Left ventricle myocardium superior (tissue), 1 donor: Measurements from ENCODE around the gene R3HDM2. TPM values are rescaled to one million over a fixed set of nuclear protein-coding genes. Genes with fewer than 3 reads are reported as not detected.
A peak's percentile ranks its signal among the peaks of the same experiment; 100 is the strongest.

Source experiments
- ATAC-seq: fragments of 200-7000 bp; cut with Tn5 transposase; one replicate; pipeline ENCODE4 v1.9.1; 2020; ENCODE audit warnings: mild to moderate bottlenecking, moderate library complexity
- DNase-seq: peaks from one replicate; pipeline ENCODE4 v3.0.0-alpha.2; 2020
- intact Hi-C: fragments of 100-400 bp; cut with micrococcal nuclease; formaldehyde crosslinking; loops from one replicate; pipeline ENCODE4 v1.11.0; 2022
- total RNA-seq: library from RNA; stranded (reverse); fragmentation: NEBNext Ultra II Directional; extraction: Animal tissue kit (Norgen Biotek cat#: 25700); gene quantifications from one replicate; pipeline ENCODE4 v1.2.1, GENCODE V29; 2021
- donor health status: DM: no; HTN: yes; CAD: no; lungs with severe emphysema.

The R3HDM2 gene
- total RNA-seq, 1 donor from 2014 or later, result 54.4 TPM

DNA sequence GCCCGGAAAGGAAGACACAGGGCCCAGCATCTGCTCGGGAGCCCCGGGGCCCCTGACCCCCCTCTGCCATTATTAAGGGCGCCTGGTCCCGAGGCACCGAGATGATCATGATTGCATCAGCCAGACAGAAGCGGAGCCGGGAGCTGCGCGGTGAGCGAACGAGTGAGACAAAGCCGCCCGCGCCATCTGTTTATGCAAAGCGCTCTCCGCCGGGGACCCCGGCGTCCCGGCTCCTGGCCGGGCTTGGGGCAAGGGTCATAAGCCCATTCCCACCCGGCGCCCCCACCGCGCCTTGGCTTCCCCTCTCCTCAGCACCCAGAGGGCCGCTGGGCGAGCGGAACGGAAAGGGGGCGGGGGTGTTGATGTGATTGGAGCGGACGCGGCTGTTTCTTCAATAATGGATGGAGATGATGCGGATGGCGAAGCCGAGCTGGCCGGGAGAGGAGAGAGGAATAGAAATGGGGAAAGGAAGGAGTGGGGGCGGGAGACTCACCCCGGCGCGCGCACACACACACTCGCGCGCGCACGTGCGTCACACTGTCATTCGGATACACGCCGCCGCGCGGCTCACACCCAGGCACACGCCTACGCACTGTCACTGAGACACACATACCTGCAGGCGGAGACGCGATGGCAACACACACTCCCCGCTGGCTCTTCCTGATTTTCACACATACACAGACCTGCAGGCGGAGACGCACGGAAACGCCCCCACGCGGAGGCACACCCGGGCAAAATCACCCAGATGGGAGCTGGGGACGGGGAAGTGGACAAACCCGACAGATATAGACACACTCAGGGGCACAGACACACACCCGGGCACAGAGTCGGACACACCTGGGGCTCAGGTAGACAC is 190.5 kb downstream of the R3HDM2 start:
- DNase-seq (peak; percentile 73), ATAC-seq (no peak)
- intact Hi-C loops, result no loop called here

DNA sequence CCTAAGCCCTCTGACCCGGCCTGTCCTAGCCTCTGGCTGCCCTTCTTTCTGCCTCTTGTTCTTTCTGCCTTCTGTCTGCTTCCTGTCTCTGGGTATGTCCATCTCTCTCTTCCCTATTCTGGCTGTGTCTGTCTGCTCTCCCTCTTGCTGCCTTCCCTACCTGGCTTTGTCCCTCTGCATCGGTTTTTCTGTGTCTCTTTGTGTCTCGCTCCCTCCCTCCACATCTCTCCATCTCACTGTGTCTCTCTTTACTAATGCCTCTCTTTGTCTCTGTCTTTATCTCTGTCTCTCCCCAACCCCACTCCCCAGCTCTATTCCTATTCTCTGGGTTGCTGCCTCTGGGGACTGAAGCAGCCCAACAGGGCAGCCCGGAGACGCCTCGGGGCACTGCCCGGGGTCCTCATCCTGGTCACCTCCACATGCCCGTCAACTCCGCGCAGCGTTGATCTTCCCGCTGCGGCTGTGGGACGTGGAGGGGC is 191.2 kb downstream of the R3HDM2 start:
- intact Hi-C loops, result no loop called here
- DNase-seq, result no peak
- ATAC-seq, result no peak

DNA sequence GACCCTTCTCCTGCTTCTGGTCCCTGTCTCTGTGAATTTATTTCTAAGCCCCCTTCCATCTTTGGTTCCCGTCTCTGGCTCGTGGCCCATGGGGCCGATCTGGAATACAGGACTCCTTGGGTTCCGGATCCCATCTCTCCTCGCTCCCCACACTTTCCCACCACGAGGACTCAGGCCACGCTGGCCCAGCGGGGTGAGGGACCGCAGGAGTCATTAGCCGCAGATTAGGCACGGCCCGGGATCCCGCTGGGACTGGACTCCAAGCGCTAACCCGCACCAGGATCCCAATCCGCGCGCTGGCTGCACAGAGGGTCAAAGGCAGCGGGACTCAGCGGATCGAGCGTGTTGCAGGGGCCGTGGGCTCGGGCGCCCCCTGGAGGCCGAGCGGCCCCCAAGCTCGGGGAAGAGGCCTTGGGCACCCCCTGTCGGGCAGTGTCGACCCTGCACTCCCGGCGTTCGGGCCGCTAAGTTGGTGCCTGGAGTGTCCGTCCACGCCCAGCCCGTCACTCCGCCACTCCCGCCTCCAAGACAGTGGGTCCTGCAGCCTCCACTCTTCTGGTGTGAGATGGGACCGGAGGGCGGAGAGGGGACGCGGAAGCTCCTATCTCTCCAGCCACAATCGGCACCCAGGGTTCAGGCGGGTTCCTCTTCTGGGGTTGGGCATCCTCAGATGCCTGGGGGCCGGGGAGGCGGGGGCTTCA is 191.8 kb downstream of the R3HDM2 start:
- intact Hi-C loops, result no loop called here
- ATAC-seq, result peak; percentile 72
- peak; percentile 95 for DNase-seq

DNA sequence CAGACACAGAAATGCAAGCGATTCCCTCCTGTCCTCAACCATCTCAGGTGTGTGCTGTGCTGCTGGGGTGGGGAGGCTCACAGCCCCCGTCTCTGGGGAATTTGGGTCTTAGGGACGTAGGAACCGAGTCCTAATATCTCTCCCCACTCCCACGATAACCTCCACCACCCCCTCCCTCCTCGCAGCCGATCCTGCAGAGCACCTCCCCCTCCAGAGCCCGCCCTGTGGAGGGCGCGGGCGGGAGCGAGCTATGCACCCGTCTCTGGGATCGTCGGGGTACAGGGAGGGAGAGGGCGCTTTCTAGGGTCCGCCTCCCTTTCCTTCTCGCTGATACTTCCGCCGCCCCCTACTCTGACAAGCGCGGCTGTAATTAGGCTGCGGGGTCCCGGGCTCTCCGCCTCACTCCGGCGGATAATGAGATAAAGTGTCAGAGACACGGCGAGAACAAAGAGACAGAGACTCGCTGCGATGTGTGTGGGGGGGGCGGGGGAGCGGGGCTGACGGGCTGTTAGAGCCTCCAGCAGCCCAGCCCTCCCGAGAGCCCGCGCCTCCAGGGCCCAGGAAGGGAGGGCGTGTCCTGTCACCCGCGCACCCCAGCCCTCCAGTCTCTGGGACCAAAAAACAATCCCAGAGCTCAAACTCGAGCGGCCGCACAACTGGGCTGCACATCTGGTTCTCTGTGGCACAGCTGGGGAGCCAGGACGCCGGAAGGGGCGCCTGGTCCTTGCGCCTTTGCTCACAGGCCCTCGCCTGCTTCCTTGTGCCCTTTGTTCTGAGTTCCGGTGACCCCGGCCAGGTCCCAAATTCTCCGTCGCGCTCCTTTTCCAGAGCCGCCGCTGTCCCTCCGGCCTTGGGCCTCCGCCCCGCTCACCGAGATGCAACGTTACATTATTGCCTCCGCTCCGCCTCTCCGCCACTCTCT is 192.7 kb downstream of the R3HDM2 start:
- no peak for DNase-seq
- intact Hi-C loops, result no loop called here

DNA sequence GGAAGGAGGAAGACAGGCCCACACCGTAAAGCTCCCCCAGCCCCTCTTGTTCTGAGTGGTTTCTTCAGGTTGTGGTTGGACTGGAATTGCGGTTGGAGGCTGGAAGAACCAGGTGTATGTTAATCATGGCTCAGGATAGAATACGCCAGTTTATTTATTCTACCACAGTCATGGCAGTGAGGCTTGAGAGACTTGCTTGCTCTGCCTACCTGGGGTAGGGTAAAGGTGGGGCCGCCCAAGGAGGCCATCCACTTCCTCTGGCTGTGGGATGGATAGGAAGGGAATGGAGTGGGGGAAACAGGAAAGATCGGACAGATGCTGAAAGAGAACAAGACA is 193.3 kb downstream of the R3HDM2 start:
- intact Hi-C loops, result no loop called here
- no peak for ATAC-seq
- no peak for DNase-seq

More for the DNA sequence above, 192.7 kb downstream of the R3HDM2 start:
- peak; percentile 3 for ATAC-seq

DNA sequence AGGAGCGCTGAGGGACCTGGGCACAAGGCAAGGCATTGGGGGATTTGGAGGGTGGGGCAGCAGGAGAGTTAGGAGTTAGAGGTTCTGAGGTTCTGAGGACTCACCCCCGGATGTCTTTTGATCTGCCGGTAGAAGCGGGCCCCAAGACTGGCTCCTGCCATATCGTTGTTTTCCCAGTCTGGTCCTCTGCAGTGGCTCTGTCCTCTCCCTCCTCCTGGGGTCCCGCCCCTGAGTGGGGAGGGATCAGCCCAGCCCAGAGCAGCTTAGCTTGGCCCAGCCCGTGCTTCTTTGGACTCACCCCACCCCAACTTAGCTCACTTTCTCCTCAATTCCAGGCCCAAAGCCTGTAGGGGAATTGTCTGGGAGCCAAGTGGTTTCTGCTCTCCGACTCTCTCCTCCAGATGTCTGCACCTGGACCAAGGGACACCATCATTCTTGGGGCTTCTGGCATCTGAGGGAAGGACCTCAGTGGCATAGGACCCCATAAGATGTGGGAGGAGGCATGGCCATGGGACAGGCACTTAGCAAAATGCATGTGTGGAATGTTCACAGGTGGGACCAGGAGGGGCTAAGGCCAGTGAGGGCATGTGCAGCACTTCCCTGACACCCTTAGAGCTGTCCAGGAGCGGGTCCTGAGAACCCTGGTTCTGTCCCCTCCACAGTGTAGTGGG is 193.8 kb downstream of the R3HDM2 start:
- DNase-seq (peak; percentile 76), ATAC-seq (peak; percentile 44)
- intact Hi-C loops, result no loop called here

DNA sequence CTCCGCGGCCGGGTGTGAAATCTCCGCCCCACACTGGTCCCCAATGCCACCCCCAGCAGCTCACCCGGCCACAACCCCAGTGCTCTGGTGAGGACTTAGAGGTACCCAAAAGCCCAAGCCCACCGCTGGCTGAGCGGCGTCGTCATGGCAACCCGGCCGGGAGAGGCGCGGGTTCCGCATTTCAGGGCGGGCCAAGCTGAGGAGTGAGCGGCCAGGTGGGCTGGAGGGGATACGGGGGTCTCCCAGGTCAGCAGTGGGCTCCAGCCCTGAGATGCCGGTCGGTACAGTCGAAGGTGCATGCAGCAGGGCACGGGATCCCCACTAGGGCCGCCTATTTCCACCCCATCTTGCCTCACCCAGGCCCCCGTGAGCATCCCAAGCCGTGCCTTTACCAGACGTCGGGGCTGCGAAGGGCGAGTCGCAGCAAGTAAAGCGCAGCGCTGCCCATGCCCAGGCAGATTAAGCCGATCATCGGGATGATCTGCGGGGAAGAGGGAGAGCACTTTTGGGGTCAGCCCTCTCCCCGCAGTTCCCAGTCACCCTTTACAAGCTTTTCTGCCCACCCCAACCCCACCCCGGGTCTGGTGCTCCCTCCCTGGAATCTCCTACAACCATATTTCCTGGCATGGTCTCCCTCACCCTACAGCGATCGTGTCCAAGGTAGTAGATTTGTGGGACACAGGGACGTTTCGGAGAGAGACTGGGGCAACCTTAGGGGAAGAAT is 194.5 kb downstream of the R3HDM2 start:
- DNase-seq, result peak; percentile 50
- intact Hi-C loops, result no loop called here

DNA sequence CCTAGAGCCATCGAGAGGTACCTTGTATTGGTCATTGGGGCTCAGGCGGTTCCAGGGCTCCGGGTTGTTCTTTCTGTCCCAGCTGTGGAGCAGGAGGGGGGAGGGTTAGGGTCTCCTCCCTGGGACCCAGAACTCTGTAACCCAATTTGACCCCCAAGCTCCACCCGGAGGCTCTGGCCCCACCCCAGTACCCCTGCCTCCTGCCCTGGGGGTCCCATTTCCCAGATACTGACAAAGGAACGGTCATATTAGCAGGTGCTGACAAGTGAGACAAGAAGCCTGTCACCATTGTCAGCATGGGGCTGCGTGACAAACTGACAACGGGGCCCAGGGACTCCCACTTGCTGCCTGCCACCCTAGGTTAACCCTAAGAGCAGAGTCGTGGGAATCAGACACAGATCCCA is 195.1 kb downstream of the R3HDM2 start:
- DNase-seq, result no peak
- intact Hi-C loops, result no loop called here

More for the DNA sequence above, 194.5 kb downstream of the R3HDM2 start:
- ATAC-seq, result no peak

DNA sequence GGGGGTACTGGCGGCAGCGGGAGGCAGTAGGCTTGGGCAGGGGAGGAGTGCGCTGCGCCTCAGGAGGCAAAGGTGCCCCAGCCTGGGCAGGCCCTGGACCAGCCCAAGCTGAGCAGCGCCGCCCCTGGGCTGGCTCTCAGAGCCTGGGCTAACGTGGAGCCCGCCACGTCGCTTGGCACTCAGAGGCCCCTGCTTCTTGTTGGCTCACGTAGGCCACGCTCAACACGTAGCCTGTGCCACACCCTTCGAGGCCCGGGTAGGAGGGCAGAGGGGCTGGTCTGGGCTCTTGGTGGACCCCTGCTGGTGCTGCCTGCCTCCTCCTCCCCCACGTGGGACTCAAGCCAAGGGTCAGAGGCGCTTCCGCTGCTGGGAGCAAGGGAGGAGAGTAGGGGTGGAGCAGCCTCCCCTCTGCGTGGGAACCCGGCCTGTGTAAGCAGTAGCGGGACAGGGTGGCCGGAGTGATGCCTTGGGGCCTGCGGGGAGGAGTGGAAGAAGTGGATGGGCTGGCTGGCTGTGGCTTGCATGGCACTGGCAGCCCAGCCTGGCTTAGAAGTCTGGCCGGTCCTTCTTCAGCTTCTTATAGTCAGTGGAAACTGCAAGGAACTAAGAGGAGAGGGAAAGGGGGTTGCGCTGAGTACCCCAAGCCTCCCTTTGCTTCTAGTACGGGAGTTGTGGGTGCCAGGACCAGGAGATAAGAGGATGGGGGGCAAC is 195.7 kb downstream of the R3HDM2 start:
- intact Hi-C loops, result no loop called here
- DNase-seq (peak; percentile 79), ATAC-seq (peak; percentile 34)

More for the DNA sequence above, 195.1 kb downstream of the R3HDM2 start:
- ATAC-seq, result no peak

DNA sequence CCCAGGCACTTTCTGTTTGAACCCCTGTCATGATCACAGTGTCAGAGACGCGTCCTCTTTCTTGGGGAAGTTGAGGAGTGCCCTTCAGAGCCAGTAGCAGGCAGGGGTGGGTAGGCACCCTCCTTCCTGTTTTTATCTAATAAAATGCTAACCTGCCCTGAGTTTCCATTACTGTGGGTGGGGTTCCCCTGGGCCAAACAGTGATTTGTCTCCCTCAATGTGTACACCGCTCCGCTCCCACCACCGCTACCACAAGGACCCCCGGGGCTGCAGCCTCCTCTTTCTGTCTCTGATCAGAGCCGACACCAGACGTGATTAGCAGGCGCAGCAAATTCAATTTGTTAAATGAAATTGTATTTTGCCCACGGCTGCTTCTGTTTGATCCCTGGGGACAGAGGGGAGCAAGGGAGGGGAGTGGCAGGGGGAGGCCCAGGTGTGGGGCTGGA is 196.2 kb downstream of the R3HDM2 start:
- intact Hi-C loops, result no loop called here
- DNase-seq (no peak), ATAC-seq (no peak)

DNA sequence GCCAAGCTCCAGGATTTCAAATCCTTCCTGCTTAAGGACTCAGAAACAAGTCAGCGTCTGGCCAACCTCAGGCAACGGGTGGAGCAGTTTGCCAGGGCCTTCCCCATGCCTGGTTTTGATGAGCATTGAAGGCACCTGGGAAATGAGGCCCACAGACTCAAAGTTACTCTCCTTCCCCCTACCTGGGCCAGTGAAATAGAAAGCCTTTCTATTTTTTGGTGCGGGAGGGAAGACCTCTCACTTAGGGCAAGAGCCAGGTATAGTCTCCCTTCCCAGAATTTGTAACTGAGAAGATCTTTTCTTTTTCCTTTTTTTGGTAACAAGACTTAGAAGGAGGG is 196.6 kb downstream of the R3HDM2 start:
- ATAC-seq, result no peak

DNA sequence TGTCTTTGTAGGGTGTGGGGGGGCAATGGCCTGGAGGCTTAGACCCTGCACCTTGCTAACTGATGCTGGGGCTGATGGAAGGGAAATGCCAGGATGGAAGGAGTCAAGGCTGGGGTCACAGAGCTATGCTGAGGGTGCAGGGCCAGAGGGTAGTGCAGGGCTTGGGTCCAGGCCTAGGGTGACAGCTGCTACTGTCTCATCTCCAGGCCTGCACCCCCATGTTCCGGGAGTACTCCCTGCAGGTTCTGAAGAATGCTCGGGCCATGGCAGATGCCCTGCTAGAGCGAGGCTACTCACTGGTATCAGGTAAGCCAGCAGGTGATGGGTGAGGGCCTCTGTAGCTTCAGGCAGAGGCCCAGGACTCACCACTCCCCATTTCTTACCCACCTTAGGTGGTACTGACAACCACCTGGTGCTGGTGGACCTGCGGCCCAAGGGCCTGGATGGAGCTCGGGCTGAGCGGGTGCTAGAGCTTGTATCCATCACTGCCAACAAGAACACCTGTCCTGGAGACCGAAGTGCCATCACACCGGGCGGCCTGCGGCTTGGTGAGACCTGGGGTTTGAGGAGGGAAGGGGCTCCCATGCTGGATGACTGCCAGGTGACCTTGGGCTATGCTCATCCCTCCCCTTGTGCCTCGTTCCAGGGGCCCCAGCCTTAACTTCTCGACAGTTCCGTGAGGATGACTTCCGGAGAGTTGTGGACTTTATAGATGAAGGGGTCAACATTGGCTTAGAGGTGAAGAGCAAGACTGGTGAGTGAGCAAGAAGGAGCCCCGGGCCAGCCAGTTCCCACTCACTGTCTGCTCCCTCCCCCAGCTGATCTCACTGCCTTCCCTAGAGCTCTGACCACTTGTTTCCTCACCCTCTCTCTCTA is 197.2 kb downstream of the R3HDM2 start:
- peak; percentile 2 for ATAC-seq
- intact Hi-C loops, result no loop called here
- DNase-seq, result peak; percentile 31

More for the DNA sequence above, 196.6 kb downstream of the R3HDM2 start:
- intact Hi-C loops, result no loop called here
- no peak for DNase-seq

DNA sequence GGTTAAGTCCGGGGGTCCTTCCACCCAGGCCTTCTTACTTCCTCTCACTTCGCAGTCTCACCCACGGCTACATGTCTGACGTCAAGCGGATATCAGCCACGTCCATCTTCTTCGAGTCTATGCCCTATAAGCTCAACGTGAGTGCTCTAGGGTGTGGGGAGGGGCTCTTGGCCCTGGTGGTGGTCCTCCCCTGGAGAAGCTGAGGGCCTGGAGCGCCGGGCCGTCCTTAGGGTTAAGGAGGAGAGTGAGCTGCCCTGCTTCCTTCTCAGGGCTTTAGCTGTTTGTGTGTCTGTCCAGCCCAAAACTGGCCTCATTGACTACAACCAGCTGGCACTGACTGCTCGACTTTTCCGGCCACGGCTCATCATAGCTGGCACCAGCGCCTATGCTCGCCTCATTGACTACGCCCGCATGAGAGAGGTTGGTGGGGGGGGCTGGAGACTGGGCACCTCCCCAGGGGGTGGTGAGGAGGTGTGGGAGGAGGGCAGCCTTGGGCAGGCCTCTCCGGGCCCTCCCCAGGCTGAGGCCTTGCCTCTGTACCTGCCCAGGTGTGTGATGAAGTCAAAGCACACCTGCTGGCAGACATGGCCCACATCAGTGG is 198.6 kb downstream of the R3HDM2 start:
- intact Hi-C loops, result no loop called here
- DNase-seq (peak; percentile 26), ATAC-seq (no peak)

DNA sequence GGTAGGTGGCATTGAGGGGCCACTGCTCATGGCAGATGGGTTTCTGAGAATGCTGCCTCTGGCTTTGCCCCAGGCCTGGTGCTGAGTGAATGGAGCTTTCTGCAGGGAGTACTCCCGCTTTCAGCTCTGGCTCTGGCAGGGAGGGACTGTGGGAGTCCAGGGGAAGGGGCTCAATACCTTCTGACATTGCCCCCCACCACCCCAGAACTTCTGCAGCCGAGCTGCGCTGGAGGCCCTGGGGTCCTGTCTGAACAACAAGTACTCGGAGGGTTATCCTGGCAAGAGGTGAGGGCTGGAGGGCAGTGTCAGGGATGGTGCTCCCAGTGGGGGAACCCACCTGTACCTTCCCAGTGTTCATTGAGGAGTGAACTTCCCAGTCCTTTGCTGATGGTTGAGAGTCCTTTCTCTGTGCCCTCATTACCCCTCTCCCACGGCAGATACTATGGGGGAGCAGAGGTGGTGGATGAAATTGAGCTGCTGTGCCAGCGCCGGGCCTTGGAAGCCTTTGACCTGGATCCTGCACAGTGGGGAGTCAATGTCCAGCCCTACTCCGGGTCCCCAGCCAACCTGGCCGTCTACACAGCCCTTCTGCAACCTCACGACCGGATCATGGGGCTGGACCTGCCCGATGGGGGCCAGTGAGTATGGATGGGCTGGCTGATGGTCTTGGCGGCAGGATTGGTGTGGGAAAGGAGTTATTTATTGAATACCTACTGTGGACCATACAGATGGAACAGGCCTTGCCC is 199.4 kb downstream of the R3HDM2 start:
- intact Hi-C loops, result no loop called here
- ATAC-seq (no peak), DNase-seq (no peak)

DNA sequence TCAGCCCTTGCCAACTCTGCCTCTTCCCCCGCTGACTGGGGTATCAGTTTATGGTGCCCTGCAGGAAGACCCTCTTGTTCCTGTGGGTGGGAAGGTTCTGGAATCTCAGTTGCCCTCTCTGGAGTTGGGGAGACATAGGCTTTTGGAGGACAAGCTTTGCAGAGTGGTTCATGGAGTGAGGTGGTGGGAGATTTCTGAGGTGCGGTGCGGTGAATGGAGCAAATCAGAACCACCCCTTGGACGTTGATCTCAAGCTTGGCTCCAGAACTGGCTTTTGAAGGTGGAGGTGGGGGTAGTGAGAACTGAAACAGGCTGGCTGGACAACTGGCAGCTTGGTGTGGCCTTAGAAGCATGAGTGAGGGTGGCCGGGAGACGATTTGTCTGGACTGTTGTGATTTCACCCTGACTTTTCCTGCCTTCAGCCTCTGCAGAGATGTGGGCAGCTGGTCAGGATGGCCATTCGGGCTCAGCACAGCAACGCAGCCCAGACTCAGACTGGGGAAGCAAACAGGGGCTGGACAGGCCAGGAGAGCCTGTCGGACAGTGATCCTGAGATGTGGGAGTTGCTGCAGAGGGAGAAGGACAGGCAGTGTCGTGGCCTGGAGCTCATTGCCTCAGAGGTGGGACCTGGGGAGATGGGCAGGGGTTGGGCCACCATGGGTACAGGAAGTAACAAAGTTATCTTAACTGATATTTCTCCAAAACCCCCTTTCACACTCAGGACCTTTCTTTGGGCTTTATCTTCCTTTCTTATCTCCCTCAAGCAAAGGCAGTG is 200.3 kb downstream of the R3HDM2 start:
- DNase-seq, result peak; percentile 25
- intact Hi-C loops, result no loop called here
- no peak for ATAC-seq
